A549 (cell line): ENCODE measurements around the gene INSYN2B. TPM values are rescaled to one million over a fixed set of nuclear protein-coding genes. Genes with fewer than 3 reads are reported as not detected.

Experiments
- ATAC-seq, 2 experiments: fragments of 200-7000 bp in 1 of 2; fragments of >200 bp in 1 of 2; cut with Nextera tagmentation in 1 of 2; cut with Tn5 transposase in 1 of 2; 3 replicates each; pipeline versions ENCODE4 v1.8.0 to v1.9.1; 2018 to 2020; ENCODE audit warnings: mild to moderate bottlenecking in 1 of 2, moderate library complexity in 1 of 2
- CTCF ChIA-PET: fragments of 300-600 bp; sonication (Branson Sonifier 250); formaldehyde crosslinking; extraction: SDS; loops from one replicate; lab custom pipeline; 2021; ENCODE audit warnings: antibody characterized with exemption, inconsistent platforms; lab: Yijun Ruan, JAX
- POLR2A ChIA-PET: fragments of 350-600 bp; formaldehyde crosslinking; extraction: SDS; loops from one replicate; lab custom pipeline; 2021; ENCODE audit warnings: antibody characterized with exemption, inconsistent platforms; lab: Yijun Ruan, JAX
- DNase-seq, 2 experiments: peaks; one replicate each; pipeline versions ENCODE4 v3.0.0 to v3.0.0-alpha.2; 2011 to 2016; ENCODE audit warnings: low read depth in 1 of 2, low spot score in 1 of 2
- FAIRE-seq: peaks from 2 replicates; lab custom pipeline; 2011; peaks lifted over from hg19 to GRCh38; lab: Jason Lieb, UNC
- H3K27ac ChIP-seq, 2 experiments: fragments of >200 bp; sonication (Bioruptor Twin); formaldehyde crosslinking; 3 replicates each; pipeline ENCODE4 v1.5.1; 2016 to 2017
- H3K4me1 ChIP-seq: fragments of >200 bp; sonication (Bioruptor Twin); formaldehyde crosslinking; 3 replicates; pipeline ENCODE4 v1.6.1; 2016
- H3K4me2 ChIP-seq: fragments of >200 bp; sonication (Bioruptor Twin); formaldehyde crosslinking; 3 replicates; pipeline ENCODE4 v1.6.1; 2016
- H3K4me3 ChIP-seq: fragments of >200 bp; sonication (Bioruptor Twin); formaldehyde crosslinking; 3 replicates; pipeline ENCODE4 v1.5.1; 2016
- H3K9me3 ChIP-seq: fragments of >200 bp; sonication (Bioruptor Twin); formaldehyde crosslinking; 3 replicates; pipeline ENCODE4 v1.6.1; 2016
- BHLHE40 ChIP-seq: IDR thresholded peaks from 2 replicates; pipeline ENCODE4 v1.6.1; 2012; ENCODE audit warnings: low read depth, low read length, inconsistent platforms
- CHD4 ChIP-seq: fragments of 200-600 bp; sonication (generic); IDR thresholded peaks from 2 replicates; pipeline ENCODE4 v1.6.1; 2016; ENCODE audit warnings: antibody characterized with exemption, mild to moderate bottlenecking, borderline replicate concordance
- EHF ChIP-seq: fragments of 250-450 bp; sonication (Bioruptor Pico); IDR thresholded peaks from 2 replicates; pipeline ENCODE4 v1.5.0; 2020; ENCODE audit warnings: mild to moderate bottlenecking
- EP300 ChIP-seq, 2 experiments: fragments of >200 bp; sonication (Bioruptor Twin); formaldehyde crosslinking; IDR thresholded peaks; 2 replicates in 1 of 2; 3 replicates in 1 of 2; pipeline ENCODE4 v1.6.1; 2016 to 2017
- ESRRA ChIP-seq: fragments of 150-350 bp; IDR thresholded peaks from 2 replicates; pipeline ENCODE4 v1.6.1; 2014; ENCODE audit warnings: mild to moderate bottlenecking, low read length, borderline replicate concordance
- FOSB ChIP-seq: fragments of 250-450 bp; sonication (Bioruptor Pico); IDR thresholded peaks from 2 replicates; pipeline ENCODE4 v1.5.0; 2020; ENCODE audit warnings: mild to moderate bottlenecking, moderate library complexity
- FOSL2 ChIP-seq, 2 experiments: fragments of 450-650 bp in 1 of 2; fragments of >200 bp in 1 of 2; sonication (Bioruptor Twin) in 1 of 2; formaldehyde crosslinking; IDR thresholded peaks; 2 replicates each; pipeline versions ENCODE4 v1.5.0 to v1.6.1; 2016 to 2020; ENCODE audit warnings: mild to moderate bottlenecking in 1 of 2, moderate library complexity in 1 of 2
- HDAC2 ChIP-seq: fragments of 200-600 bp; sonication (generic); IDR thresholded peaks from 2 replicates; pipeline ENCODE4 v1.6.1; 2016
- HEYL ChIP-seq: fragments of 250-450 bp; sonication (Bioruptor Pico); IDR thresholded peaks from 2 replicates; pipeline ENCODE4 v1.8.0; 2021; ENCODE audit warnings: mild to moderate bottlenecking, moderate library complexity
- HOXA7 ChIP-seq: fragments of 250-450 bp; sonication (Bioruptor Pico); IDR thresholded peaks from 2 replicates; pipeline ENCODE4 v1.5.0; 2020; ENCODE audit warnings: mild to moderate bottlenecking, moderate library complexity
- HOXB13 ChIP-seq: fragments of 250-450 bp; sonication (Bioruptor Pico); IDR thresholded peaks from 2 replicates; pipeline ENCODE4 v1.5.0; 2020; ENCODE audit warnings: low read depth, mild to moderate bottlenecking, moderate library complexity
- JUN ChIP-seq, 2 experiments: fragments of >200 bp; sonication (Bioruptor Twin); formaldehyde crosslinking; IDR thresholded peaks; 2 replicates in 1 of 2; 3 replicates in 1 of 2; pipeline ENCODE4 v1.6.1; 2016 to 2017
- JUNB ChIP-seq: fragments of >200 bp; sonication (Bioruptor Twin); formaldehyde crosslinking; IDR thresholded peaks from 2 replicates; pipeline ENCODE4 v1.6.1; 2016
- KDM1A ChIP-seq: fragments of 200-600 bp; sonication (generic); IDR thresholded peaks from 2 replicates; pipeline ENCODE4 v1.6.1; 2016; ENCODE audit warnings: low read depth, mild to moderate bottlenecking
- KDM5A ChIP-seq: fragments of 200-600 bp; sonication (generic); IDR thresholded peaks from 2 replicates; pipeline ENCODE4 v1.6.1; 2016; ENCODE audit warnings: antibody characterized with exemption, mild to moderate bottlenecking
- MAZ ChIP-seq: fragments of 150-350 bp; IDR thresholded peaks from 2 replicates; pipeline ENCODE4 v1.6.1; 2014; ENCODE audit warnings: antibody characterized with exemption, low read depth, low read length, borderline replicate concordance
- MYC ChIP-seq: IDR thresholded peaks from 2 replicates; pipeline ENCODE4 v1.6.1; 2012; ENCODE audit warnings: mild to moderate bottlenecking, inconsistent platforms, low read length, improper control_type of control experiment, borderline replicate concordance
- NFE2L2 ChIP-seq: fragments of 150-350 bp; conservative IDR thresholded peaks from 2 replicates; pipeline ENCODE4 v1.6.1; 2014; ENCODE audit warnings: low read length
- NPAS2 ChIP-seq: fragments of 250-450 bp; sonication (Bioruptor Pico); IDR thresholded peaks from 2 replicates; pipeline ENCODE4 v1.8.0; 2022; ENCODE audit warnings: mild to moderate bottlenecking, moderate library complexity, borderline replicate concordance
- RCOR1 ChIP-seq: fragments of 150-350 bp; IDR thresholded peaks from 2 replicates; pipeline ENCODE4 v1.6.1; 2014; ENCODE audit warnings: antibody characterized with exemption, low read length, low read depth
- TFCP2L1 ChIP-seq: fragments of 250-450 bp; sonication (Bioruptor Pico); IDR thresholded peaks from 2 replicates; pipeline ENCODE4 v1.5.0; 2021; ENCODE audit warnings: mild to moderate bottlenecking
- ZC3H11A ChIP-seq: fragments of 450-650 bp; IDR thresholded peaks from 2 replicates; pipeline ENCODE4 v1.6.1; 2014; ENCODE audit warnings: antibody characterized with exemption, mild to moderate bottlenecking
- ZFP36 ChIP-seq: fragments of 450-650 bp; IDR thresholded peaks from 2 replicates; pipeline ENCODE4 v1.6.1; 2014; ENCODE audit warnings: borderline replicate concordance; ENCODE audit not compliant: partially characterized antibody
- ZNF302 ChIP-seq: fragments of 250-450 bp; sonication (Bioruptor Pico); IDR thresholded peaks from 2 replicates; pipeline ENCODE4 v1.9.0; 2021; ENCODE audit warnings: inconsistent platforms, mild to moderate bottlenecking, moderate library complexity
- WGBS: methylation state at CpG from one replicate; pipeline ENCODE4 v1.1.6; 2017; ENCODE audit errors: missing lambda C conversion rate; 5-methylcytosine and 5-hydroxymethylcytosine counted together
- polyA plus RNA-seq, 4 experiments: library from polyadenylated mRNA; depleted of rRNA in 3 of 4; stranded (reverse); fragments of >200 nt; fragmentation: RNase III in 1 of 4; extraction: RNeasy Plus Mini Kit Qiagen cat#74134 plus additional on column Dnase treatment in 1 of 4; gene quantifications; 2 replicates in 3 of 4; 3 replicates in 1 of 4; pipeline ENCODE4 v1.2.3, GENCODE V29; 2011 to 2017
- TF ChIP-seq, protein P1 (sequence below): fragments of >200 bp; sonication (Bioruptor Twin); formaldehyde crosslinking; IDR thresholded peaks from 3 replicates; pipeline ENCODE4 v1.5.1; 2016
- TF ChIP-seq, protein P2 (sequence below): fragments of 250-450 bp; sonication (Bioruptor Pico); IDR thresholded peaks from 2 replicates; pipeline ENCODE4 v1.5.0; 2021; ENCODE audit warnings: mild to moderate bottlenecking, moderate library complexity, borderline replicate concordance
- TF ChIP-seq, protein P3 (sequence below): IDR thresholded peaks from 2 replicates; pipeline ENCODE4 v1.6.1; 2012
- TF ChIP-seq, protein P4 (sequence below): IDR thresholded peaks from 2 replicates; pipeline ENCODE4 v1.6.1; 2012
- TF ChIP-seq, protein P5 (sequence below): fragments of >200 bp; sonication (Bioruptor Twin); formaldehyde crosslinking; IDR thresholded peaks from 2 replicates; pipeline ENCODE4 v1.6.1; 2016

Gene INSYN2B
- polyA plus RNA-seq, 2 of the 4 experiments (the other 2 are of a cell fraction), result 0.26 to 0.46 TPM

DNA sequence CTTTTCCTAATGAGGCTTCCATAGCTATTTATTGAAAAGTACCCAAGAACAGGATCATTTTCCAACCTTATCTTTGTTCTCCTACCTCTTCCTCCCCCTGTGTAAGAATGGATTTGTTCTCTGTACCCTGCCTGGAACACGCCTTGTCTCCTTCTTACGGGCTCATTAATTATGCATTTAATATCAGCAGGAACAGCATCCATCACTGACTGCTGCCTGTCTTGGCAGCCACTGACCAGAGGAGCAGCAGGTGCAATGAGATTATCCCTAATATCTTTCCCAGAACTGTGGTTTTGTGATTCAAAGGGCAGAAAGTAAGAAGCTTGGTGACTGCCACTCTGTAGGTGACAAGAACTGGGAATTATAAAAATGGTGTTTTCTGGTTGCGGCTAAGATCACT is 19.3 kb upstream of the INSYN2B start:
- WGBS, result 88% methylated on average over 3 of the region's 3 CpGs
- DNase-seq, result no peak
- Histone ChIP-seq H3K4me2 (no peak overlapping the region), H3K9me3 (no peaks in the 10 kb centered on the region), H3K4me3 (no peak overlapping the region)
- CTCF ChIA-PET, result interaction anchor here (1.2 to 1.9 kb wide), 4 partner anchors 19 to 298 kb away, joined by 3 to 11 read pairs (median 5); partner anchors contain the start of gene INSYN2B
- no peak for FAIRE-seq
- TF ChIP-seq, protein P1, sequence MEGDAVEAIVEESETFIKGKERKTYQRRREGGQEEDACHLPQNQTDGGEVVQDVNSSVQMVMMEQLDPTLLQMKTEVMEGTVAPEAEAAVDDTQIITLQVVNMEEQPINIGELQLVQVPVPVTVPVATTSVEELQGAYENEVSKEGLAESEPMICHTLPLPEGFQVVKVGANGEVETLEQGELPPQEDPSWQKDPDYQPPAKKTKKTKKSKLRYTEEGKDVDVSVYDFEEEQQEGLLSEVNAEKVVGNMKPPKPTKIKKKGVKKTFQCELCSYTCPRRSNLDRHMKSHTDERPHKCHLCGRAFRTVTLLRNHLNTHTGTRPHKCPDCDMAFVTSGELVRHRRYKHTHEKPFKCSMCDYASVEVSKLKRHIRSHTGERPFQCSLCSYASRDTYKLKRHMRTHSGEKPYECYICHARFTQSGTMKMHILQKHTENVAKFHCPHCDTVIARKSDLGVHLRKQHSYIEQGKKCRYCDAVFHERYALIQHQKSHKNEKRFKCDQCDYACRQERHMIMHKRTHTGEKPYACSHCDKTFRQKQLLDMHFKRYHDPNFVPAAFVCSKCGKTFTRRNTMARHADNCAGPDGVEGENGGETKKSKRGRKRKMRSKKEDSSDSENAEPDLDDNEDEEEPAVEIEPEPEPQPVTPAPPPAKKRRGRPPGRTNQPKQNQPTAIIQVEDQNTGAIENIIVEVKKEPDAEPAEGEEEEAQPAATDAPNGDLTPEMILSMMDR, result no peak
- TF ChIP-seq BHLHE40 (no peak), JUNB (no peak), ZC3H11A (no peak), FOSL2 (IDR thresholded peaks at IDR 0.05) (no peak), FOSL2 (CRISPR knock-in tag; IDR thresholded peaks at IDR 0.05) (no peak), HEYL (CRISPR knock-in tag) (no peak), NPAS2 (CRISPR knock-in tag) (no peak), ZFP36 (no peak), EHF (CRISPR knock-in tag) (no peak), RCOR1 (no peak), ZNF302 (CRISPR knock-in tag) (no peak), JUN (IDR thresholded peaks at IDR 0.05) (no peak), EP300 (IDR thresholded peaks at IDR 0.05) (no peak), MAZ (no peak), NFE2L2 (no peak), KDM5A (no peak), FOSB (CRISPR knock-in tag) (no peak)
- TF ChIP-seq, protein P2, sequence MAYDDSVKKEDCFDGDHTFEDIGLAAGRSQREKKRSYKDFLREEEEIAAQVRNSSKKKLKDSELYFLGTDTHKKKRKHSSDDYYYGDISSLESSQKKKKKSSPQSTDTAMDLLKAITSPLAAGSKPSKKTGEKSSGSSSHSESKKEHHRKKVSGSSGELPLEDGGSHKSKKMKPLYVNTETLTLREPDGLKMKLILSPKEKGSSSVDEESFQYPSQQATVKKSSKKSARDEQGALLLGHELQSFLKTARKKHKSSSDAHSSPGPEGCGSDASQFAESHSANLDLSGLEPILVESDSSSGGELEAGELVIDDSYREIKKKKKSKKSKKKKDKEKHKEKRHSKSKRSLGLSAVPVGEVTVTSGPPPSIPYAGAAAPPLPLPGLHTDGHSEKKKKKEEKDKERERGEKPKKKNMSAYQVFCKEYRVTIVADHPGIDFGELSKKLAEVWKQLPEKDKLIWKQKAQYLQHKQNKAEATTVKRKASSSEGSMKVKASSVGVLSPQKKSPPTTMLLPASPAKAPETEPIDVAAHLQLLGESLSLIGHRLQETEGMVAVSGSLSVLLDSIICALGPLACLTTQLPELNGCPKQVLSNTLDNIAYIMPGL (CRISPR knock-in tag), result no peak
- TF ChIP-seq, protein P3, sequence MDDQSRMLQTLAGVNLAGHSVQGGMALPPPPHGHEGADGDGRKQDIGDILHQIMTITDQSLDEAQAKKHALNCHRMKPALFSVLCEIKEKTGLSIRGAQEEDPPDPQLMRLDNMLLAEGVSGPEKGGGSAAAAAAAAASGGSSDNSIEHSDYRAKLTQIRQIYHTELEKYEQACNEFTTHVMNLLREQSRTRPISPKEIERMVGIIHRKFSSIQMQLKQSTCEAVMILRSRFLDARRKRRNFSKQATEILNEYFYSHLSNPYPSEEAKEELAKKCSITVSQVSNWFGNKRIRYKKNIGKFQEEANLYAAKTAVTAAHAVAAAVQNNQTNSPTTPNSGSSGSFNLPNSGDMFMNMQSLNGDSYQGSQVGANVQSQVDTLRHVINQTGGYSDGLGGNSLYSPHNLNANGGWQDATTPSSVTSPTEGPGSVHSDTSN, result no peak
- TF ChIP-seq, protein P4, sequence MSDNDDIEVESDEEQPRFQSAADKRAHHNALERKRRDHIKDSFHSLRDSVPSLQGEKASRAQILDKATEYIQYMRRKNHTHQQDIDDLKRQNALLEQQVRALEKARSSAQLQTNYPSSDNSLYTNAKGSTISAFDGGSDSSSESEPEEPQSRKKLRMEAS, result no peak
- TF ChIP-seq, all 56 proteins: peak for 0
- Histone ChIP-seq H3K27ac (no peak overlapping the region), H3K4me1 (no peaks in the 10 kb centered on the region)
- no peak for ATAC-seq
- POLR2A ChIA-PET, result no interaction called here

DNA sequence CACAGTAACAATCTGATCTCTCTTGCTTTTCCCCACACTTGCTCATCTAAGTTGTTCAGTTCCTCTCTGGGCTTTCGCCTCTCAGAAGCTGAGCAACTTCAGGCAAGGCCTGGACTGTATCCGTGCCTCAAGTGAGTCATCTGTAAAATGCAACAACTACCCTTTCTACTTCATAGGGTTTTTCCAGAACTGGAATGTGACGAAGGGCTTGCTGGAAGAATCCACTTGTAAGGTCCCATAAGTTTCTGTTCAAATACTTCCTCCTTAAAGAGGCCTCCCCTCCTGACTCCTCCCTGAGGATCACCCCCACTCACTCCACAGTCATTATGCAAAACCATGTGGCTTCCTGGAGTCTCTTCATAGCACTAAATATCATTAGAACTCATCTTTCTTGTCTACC is 17.5 kb upstream of the INSYN2B start:
- POLR2A ChIA-PET, result no interaction called here

More for the DNA sequence above, 17.5 kb upstream of the INSYN2B start:
- WGBS, result 65% methylated on average over 3 of the region's 3 CpGs
- H3K4me3 ChIP-seq, result no peak overlapping the region
- DNase-seq (no peak), FAIRE-seq (no peak), ATAC-seq (no peak)
- H3K4me1 ChIP-seq, result no peaks in the 10 kb centered on the region
- TF ChIP-seq HOXA7 (CRISPR knock-in tag) (no peak), ESRRA (no peak), HOXB13 (CRISPR knock-in tag) (no peak), ZNF302 (CRISPR knock-in tag) (no peak), EHF (CRISPR knock-in tag) (no peak), FOSB (CRISPR knock-in tag) (no peak), HDAC2 (no peak), NFE2L2 (no peak), RCOR1 (no peak), CHD4 (no peak), KDM5A (no peak), KDM1A (no peak), FOSL2 (IDR thresholded peaks at IDR 0.05) (no peak), FOSL2 (CRISPR knock-in tag; IDR thresholded peaks at IDR 0.05) (no peak), TFCP2L1 (CRISPR knock-in tag) (no peak), MYC (no peak)
- TF ChIP-seq, protein P5, sequence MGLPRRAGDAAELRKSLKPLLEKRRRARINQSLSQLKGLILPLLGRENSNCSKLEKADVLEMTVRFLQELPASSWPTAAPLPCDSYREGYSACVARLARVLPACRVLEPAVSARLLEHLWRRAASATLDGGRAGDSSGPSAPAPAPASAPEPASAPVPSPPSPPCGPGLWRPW, result no peak
- CTCF ChIA-PET, result interaction anchor here (1.8 kb wide), 1 partner anchor 17 kb away, joined by 11 read pairs; the partner anchor contains the start of gene INSYN2B
- H3K27ac ChIP-seq, result no peak overlapping the region
- no peak overlapping the region for H3K4me2 ChIP-seq
- H3K9me3 ChIP-seq, result no peaks in the 10 kb centered on the region
